NCI-H146 treated with DMSO at 0.1 percent for 48 hours (cell line): Measurements from ENCODE around the gene MSMO1.
"Not testable (repeated sequence)": the region's sequence is repeated elsewhere in the genome, so short reads cannot be mapped to it uniquely, and the experiment has no call there.

Experiments used
- DNase-seq: peaks from one replicate; lab custom pipeline; 2025; ENCODE audit not compliant: unreplicated experiment; lab: John Stamatoyannopoulos, UW

The MSMO1 gene

GRCh38 chr4:165327211-165328100, at the start of gene MSMO1:
Gene MSMO1 (plus strand): TSS chr4:165327669. CDS start chr4:165333371, 5,702 bp downstream.
- DNase-seq, result peak; percentile 88

GRCh38 chr4:165279531-165279930, 47.9 kb upstream of the MSMO1 start:
- not testable (repeated sequence) for DNase-seq

GRCh38 chr4:165284697-165285096, 42.8 kb upstream of the MSMO1 start:
- not testable (repeated sequence) for DNase-seq

- DNase-seq, result not testable (repeated sequence)
Measured at GRCh38 chr4:165286619-165287340, 40.7 kb upstream of the MSMO1 start.

- no peak for DNase-seq
Measured at GRCh38 chr4:165288226-165288625, 39.2 kb upstream of the MSMO1 start.

GRCh38 chr4:165288639-165289422, 38.6 kb upstream of the MSMO1 start:
- no peak for DNase-seq

- no peak for DNase-seq
Measured at GRCh38 chr4:165289423-165289785, 38.1 kb upstream of the MSMO1 start.

- DNase-seq, result no peak
Measured at GRCh38 chr4:165293061-165293460, 34.4 kb upstream of the MSMO1 start.

GRCh38 chr4:165293927-165294649, 33.4 kb upstream of the MSMO1 start:
- DNase-seq, result no peak

- no peak for DNase-seq
Measured at GRCh38 chr4:165294907-165295306, 32.6 kb upstream of the MSMO1 start.

GRCh38 chr4:165297626-165298025, 29.8 kb upstream of the MSMO1 start:
- DNase-seq, result no peak

- peak; percentile 5 for DNase-seq
Measured at GRCh38 chr4:165299399-165300060, 27.9 kb upstream of the MSMO1 start.

GRCh38 chr4:165301833-165302232, 25.6 kb upstream of the MSMO1 start:
- DNase-seq, result no peak

- DNase-seq, result no peak
Measured at GRCh38 chr4:165302658-165303057, 24.8 kb upstream of the MSMO1 start.

- no peak for DNase-seq
Measured at GRCh38 chr4:165308166-165308565, 19.3 kb upstream of the MSMO1 start.

GRCh38 chr4:165308606-165309005, 18.9 kb upstream of the MSMO1 start:
- DNase-seq, result no peak

GRCh38 chr4:165309456-165309855, 18.0 kb upstream of the MSMO1 start:
- DNase-seq, result no peak

- no peak for DNase-seq
Measured at GRCh38 chr4:165312506-165312905, 15.0 kb upstream of the MSMO1 start.

GRCh38 chr4:165319030-165319429, 8.4 kb upstream of the MSMO1 start:
- no peak for DNase-seq

GRCh38 chr4:165319509-165319908, 8.0 kb upstream of the MSMO1 start:
- DNase-seq, result no peak
